IPS-20b (cell line): ENCODE results near the gene NPTX1.
"Not testable (repeated sequence)": the region's sequence is repeated elsewhere in the genome, so short reads cannot be mapped to it uniquely, and the experiment has no call there.

Experiments used
- H3K27ac ChIP-seq: one replicate; pipeline ENCODE4 v1.5.1; 2013; ENCODE audit warnings: low read length
- H3K27me3 ChIP-seq: 2 replicates; pipeline ENCODE4 v1.6.1; 2013; ENCODE audit warnings: mild to moderate bottlenecking, low read length, inconsistent platforms; ENCODE audit not compliant: insufficient read depth
- H3K36me3 ChIP-seq: 2 replicates; pipeline ENCODE4 v1.6.1; 2013; ENCODE audit warnings: low read depth, mild to moderate bottlenecking, inconsistent platforms, low read length, moderate library complexity; ENCODE audit not compliant: insufficient read depth
- H3K4me1 ChIP-seq: 2 replicates; pipeline ENCODE4 v1.6.1; 2013; ENCODE audit warnings: mild to moderate bottlenecking, control low read depth, inconsistent platforms, low read length, moderate library complexity; ENCODE audit not compliant: insufficient read depth
- H3K4me3 ChIP-seq: 2 replicates; pipeline ENCODE4 v1.5.1; 2013; ENCODE audit warnings: mild to moderate bottlenecking, low read length, inconsistent platforms
- H3K9ac ChIP-seq: 2 replicates; pipeline ENCODE4 v1.6.1; 2013; ENCODE audit warnings: low read depth, mild to moderate bottlenecking, inconsistent platforms, low read length, moderate library complexity
- H3K9me3 ChIP-seq: 2 replicates; pipeline ENCODE4 v1.6.1; 2013; ENCODE audit warnings: mild to moderate bottlenecking, low read depth, low read length, inconsistent platforms; ENCODE audit not compliant: insufficient read depth

Gene NPTX1

GRCh38 chr17:80513201-80513600 lies 36.8 kb upstream of the NPTX1 start:
- H3K9ac ChIP-seq = no peak overlapping the region
- H3K9me3 ChIP-seq = no peaks in the 10 kb centered on the region
- H3K4me3 ChIP-seq = no peak overlapping the region
- H3K4me1 ChIP-seq = no peaks in the 10 kb centered on the region
- peaks cover 12% of the 10 kb centered on the region; the same call in 1 of the 2 replicates for H3K27me3 ChIP-seq
- H3K27ac ChIP-seq = no peak overlapping the region
- no peaks in the 10 kb centered on the region for H3K36me3 ChIP-seq

DNA sequence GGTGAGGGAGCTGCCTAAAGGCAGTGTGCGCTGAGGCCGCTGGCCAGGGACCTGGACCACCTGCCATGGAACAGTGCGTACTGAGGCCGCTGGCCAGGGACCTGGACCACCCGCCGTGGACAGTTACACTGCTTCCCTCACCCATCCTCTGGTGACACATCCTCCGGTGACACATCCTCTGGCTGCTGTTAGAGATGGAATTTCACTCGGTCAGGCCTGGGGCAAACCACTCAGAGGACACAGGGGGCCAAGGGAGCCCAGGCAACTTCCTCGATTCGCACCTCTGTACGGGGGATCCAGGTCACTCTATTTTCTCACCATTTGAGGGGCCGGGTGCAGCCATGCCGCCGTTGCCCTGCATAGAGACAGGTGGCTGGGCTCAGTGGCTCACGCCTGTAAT lies 35.8 kb upstream of the NPTX1 start:
- Histone ChIP-seq H3K27ac (no peak overlapping the region), H3K9ac (no peak overlapping the region), H3K27me3 (peaks cover 12% of the 10 kb centered on the region; the same call in 1 of the 2 replicates), H3K4me3 (no peak overlapping the region), H3K4me1 (no peaks in the 10 kb centered on the region), H3K36me3 (no peaks in the 10 kb centered on the region), H3K9me3 (no peaks in the 10 kb centered on the region)

GRCh38 chr17:80511222-80512180 lies 35.1 kb upstream of the NPTX1 start:
- H3K27me3 ChIP-seq = peaks cover 12% of the 10 kb centered on the region; the same call in 1 of the 2 replicates
- H3K4me1 ChIP-seq = no peaks in the 10 kb centered on the region
- no peaks in the 10 kb centered on the region for H3K9me3 ChIP-seq
- H3K4me3 ChIP-seq = no peak overlapping the region
- no peak overlapping the region for H3K9ac ChIP-seq
- H3K27ac ChIP-seq = no peak overlapping the region
- no peaks in the 10 kb centered on the region for H3K36me3 ChIP-seq

DNA sequence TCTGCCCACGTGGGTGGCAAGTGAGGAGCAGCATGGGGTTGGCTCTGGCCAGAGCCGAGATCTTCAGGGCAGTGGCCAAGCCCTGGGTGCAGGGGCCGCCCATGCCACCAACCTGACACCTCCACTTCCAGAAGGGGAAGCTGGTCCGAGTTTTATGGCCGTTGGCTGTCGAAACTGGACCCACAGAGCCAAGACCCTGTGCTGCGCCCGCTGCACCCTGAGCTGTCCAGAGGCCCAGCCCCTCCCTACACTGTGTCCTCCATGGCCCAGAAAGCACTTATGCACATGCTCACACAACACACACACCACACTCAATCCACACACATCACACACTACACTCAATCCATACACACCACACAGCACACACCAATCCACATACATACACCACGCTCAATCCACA lies 34.4 kb upstream of the NPTX1 start:
- no peak overlapping the region for H3K9ac ChIP-seq
- no peak overlapping the region for H3K27ac ChIP-seq
- no peaks in the 10 kb centered on the region for H3K4me1 ChIP-seq
- H3K9me3 ChIP-seq = no peaks in the 10 kb centered on the region
- H3K27me3 ChIP-seq = peaks cover 12% of the 10 kb centered on the region; the same call in 1 of the 2 replicates
- H3K4me3 ChIP-seq = no peak overlapping the region
- H3K36me3 ChIP-seq = no peaks in the 10 kb centered on the region

DNA sequence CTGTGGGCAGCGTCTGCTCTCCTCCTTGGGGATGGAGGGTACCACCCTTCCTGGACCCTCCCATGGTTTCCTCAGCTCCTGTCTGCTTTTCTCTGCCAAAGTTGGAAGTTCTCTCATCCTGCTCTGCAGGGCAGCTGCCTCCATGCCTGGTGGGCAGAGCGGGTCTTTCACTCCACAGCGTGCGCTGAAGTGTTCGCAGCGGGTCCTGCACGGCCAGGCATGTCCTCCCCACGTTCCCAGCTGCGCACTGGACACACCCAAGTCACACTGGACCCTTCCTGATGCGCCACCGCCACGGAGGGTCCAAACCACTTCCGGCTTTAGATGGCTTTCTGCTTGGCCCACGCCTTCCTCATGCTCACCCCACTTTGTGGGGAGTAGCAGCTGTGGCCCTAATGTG lies 33.7 kb upstream of the NPTX1 start:
- Histone ChIP-seq H3K9ac (no peak overlapping the region), H3K27me3 (peaks cover 16% of the 10 kb centered on the region; the same call in 1 of the 2 replicates), H3K9me3 (no peaks in the 10 kb centered on the region), H3K27ac (no peak overlapping the region), H3K4me1 (no peaks in the 10 kb centered on the region), H3K4me3 (no peak overlapping the region), H3K36me3 (no peaks in the 10 kb centered on the region)

DNA sequence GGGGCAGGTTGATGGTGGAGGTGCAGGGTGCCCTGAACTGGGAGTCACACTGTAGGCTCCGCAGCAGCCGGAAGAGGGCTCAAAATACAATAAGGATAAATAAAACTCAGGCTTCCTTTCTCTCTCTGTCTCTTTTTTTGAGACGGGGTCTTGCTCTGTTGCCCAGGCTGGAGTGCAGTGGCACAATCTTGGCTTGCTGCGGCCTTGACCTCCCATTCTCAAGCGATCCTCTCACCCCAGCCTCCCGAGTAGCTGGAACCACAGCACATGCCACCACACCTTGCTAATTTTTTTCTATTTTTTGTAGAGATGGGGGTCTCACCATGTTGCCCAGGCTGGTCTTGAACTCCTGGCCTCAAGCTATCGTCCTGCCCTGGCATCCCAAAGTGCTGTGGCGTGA lies 32.9 kb upstream of the NPTX1 start:
- Histone ChIP-seq H3K9ac (no peak overlapping the region), H3K4me3 (no peak overlapping the region), H3K36me3 (no peaks in the 10 kb centered on the region), H3K4me1 (no peaks in the 10 kb centered on the region), H3K27me3 (peaks cover 21% of the 10 kb centered on the region; the same call in 1 of the 2 replicates), H3K27ac (no peak overlapping the region), H3K9me3 (no peaks in the 10 kb centered on the region)

- H3K9ac ChIP-seq = no peak overlapping the region
- H3K4me3 ChIP-seq = no peak overlapping the region
- H3K9me3 ChIP-seq = no peaks in the 10 kb centered on the region
- H3K36me3 ChIP-seq = no peaks in the 10 kb centered on the region
- H3K4me1 ChIP-seq = no peaks in the 10 kb centered on the region
- H3K27me3 ChIP-seq = peaks cover 25% of the 10 kb centered on the region; the same call in 1 of the 2 replicates
- no peak overlapping the region for H3K27ac ChIP-seq
These were observed 31.6 kb upstream of the NPTX1 start for GRCh38 chr17:80507965-80508364.

- H3K4me1 ChIP-seq, H3K27ac ChIP-seq, H3K36me3 ChIP-seq, H3K9me3 ChIP-seq, H3K4me3 ChIP-seq, H3K9ac ChIP-seq: not testable (repeated sequence)
- peaks cover 25% of the 10 kb centered on the region; the same call in 1 of the 2 replicates for H3K27me3 ChIP-seq
These were observed 30.8 kb upstream of the NPTX1 start for GRCh38 chr17:80507177-80507576.

DNA sequence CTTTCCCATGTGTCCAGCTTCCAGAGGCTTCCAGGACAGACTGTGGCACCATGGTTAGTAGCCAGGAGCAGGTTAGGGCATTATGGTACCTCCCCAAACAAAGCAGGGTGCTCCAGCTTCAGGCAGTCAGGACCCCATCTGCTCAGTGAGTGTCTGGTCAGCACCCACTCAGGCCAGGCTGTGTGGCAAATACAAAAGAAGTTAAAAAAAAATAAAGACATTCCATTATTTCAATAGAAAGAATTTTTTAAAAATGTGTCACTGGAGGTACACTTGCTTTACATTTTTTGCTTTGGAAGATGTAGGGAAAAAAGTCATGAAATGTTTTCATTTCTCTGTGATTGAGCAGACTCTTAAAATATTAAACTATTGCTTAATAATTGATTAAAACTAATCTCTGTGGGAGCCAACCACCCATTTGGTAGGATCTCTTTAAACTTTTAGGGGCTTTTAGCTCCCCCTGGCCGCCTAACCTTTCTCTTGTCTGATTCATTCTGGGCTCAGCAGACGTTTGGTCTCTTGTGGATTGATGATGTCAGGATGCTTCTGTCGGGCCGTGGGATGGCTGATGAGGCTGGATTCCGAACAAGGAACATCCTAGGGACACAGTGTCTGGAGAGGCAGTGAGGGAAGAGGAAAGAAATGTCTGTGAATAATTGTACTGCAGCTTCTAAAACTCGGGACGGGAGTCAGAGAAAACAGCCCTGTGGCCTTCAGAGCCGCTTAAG lies 28.4 kb upstream of the NPTX1 start:
- H3K4me3 ChIP-seq = no peak overlapping the region
- no peaks in the 10 kb centered on the region for H3K36me3 ChIP-seq
- H3K4me1 ChIP-seq = no peaks in the 10 kb centered on the region
- no peak overlapping the region for H3K27ac ChIP-seq
- H3K9me3 ChIP-seq = no peaks in the 10 kb centered on the region
- no peak overlapping the region for H3K9ac ChIP-seq
- peaks cover 19% of the 10 kb centered on the region for H3K27me3 ChIP-seq

DNA sequence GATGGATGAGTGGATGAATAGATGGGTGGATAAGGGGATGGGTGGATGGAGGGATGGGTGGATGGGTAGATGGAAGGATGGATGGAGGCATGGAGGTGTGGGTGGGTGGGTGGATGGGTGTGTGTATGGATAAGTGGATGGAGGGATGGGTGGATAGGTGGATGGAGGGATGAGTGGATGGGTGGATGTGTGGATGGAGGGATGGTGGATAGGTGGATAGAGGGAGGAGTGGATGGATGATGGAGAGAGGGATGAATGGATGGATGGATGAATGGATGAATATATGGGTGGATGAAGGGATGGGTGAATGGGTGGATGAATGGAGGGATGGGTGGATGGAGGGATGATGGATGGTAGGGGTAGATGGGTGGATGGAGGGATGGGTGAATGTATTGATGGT lies 27.5 kb upstream of the NPTX1 start:
- H3K36me3 ChIP-seq = no peaks in the 10 kb centered on the region
- no peak overlapping the region for H3K4me3 ChIP-seq
- H3K9me3 ChIP-seq = no peaks in the 10 kb centered on the region
- H3K9ac ChIP-seq = no peak overlapping the region
- H3K4me1 ChIP-seq = no peaks in the 10 kb centered on the region
- H3K27ac ChIP-seq = no peak overlapping the region
- peaks cover 19% of the 10 kb centered on the region for H3K27me3 ChIP-seq

GRCh38 chr17:80503031-80503430 lies 26.6 kb upstream of the NPTX1 start:
- H3K4me1 ChIP-seq = no peaks in the 10 kb centered on the region
- H3K27me3 ChIP-seq = peaks cover 20% of the 10 kb centered on the region
- no peak overlapping the region for H3K27ac ChIP-seq
- H3K9me3 ChIP-seq = no peaks in the 10 kb centered on the region
- no peak overlapping the region for H3K4me3 ChIP-seq
- no peak overlapping the region for H3K9ac ChIP-seq
- H3K36me3 ChIP-seq = no peaks in the 10 kb centered on the region

GRCh38 chr17:80502578-80502877 lies 26.1 kb upstream of the NPTX1 start:
- H3K27me3 ChIP-seq = peaks cover 20% of the 10 kb centered on the region
- no peaks in the 10 kb centered on the region for H3K36me3 ChIP-seq
- no peak overlapping the region for H3K27ac ChIP-seq
- H3K9ac ChIP-seq = no peak overlapping the region
- H3K4me3 ChIP-seq = no peak overlapping the region
- no peaks in the 10 kb centered on the region for H3K4me1 ChIP-seq
- H3K9me3 ChIP-seq = no peaks in the 10 kb centered on the region
